ENCODE data around the gene A4GALT.

- TF ChIP-seq, protein P1, sequence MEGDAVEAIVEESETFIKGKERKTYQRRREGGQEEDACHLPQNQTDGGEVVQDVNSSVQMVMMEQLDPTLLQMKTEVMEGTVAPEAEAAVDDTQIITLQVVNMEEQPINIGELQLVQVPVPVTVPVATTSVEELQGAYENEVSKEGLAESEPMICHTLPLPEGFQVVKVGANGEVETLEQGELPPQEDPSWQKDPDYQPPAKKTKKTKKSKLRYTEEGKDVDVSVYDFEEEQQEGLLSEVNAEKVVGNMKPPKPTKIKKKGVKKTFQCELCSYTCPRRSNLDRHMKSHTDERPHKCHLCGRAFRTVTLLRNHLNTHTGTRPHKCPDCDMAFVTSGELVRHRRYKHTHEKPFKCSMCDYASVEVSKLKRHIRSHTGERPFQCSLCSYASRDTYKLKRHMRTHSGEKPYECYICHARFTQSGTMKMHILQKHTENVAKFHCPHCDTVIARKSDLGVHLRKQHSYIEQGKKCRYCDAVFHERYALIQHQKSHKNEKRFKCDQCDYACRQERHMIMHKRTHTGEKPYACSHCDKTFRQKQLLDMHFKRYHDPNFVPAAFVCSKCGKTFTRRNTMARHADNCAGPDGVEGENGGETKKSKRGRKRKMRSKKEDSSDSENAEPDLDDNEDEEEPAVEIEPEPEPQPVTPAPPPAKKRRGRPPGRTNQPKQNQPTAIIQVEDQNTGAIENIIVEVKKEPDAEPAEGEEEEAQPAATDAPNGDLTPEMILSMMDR (conservative IDR thresholded peaks at IDR 0.05; ENCODE audit: low read length): no peak
- TF ChIP-seq EZH2phosphoT487 (IDR thresholded peaks at IDR 0.05; ENCODE audit: borderline replicate concordance): no peak
Measured at GRCh38 chr22:42691440-42691839, 29.2 kb downstream of the A4GALT start.

Measured in Loucy (cell line).